Brain microvascular endothelial cell (primary cell): ENCODE results near the gene WASHC3.

ENCODE experiments used
- DNase-seq: peaks from one replicate; pipeline ENCODE4 v3.0.0-alpha.2; 2020
- H3K27ac ChIP-seq: fragments of 250-450 bp; sonication (Bioruptor Pico); 2 replicates; pipeline ENCODE4 v1.5.1; 2020; ENCODE audit warnings: mild to moderate bottlenecking, moderate library complexity
- H3K27me3 ChIP-seq: fragments of 250-450 bp; sonication (Bioruptor Pico); replicated peaks from 2 replicates; pipeline ENCODE4 v1.5.1; 2020; ENCODE audit warnings: mild to moderate bottlenecking
- H3K36me3 ChIP-seq: fragments of 250-450 bp; sonication (Bioruptor Pico); replicated peaks from 2 replicates; pipeline ENCODE4 v1.5.1; 2020; ENCODE audit warnings: mild to moderate bottlenecking
- H3K4me3 ChIP-seq: 2 replicates; pipeline ENCODE4 v1.5.1; 2011; ENCODE audit warnings: low read depth, mild to moderate bottlenecking, control low read depth, low read length, moderate library complexity
- in situ Hi-C: cut with HindIII; loops from 2 replicates; pipeline ENCODE4 v1.10.0; 2017; ENCODE audit warnings: low sequenced_read_pairs, low pct_ligation_motif_present
- TF ChIP-seq, protein P1 (sequence below): IDR thresholded peaks from 2 replicates; pipeline ENCODE4 v1.5.1; 2011; ENCODE audit warnings: low read depth, mild to moderate bottlenecking, moderate library complexity, low read length, control low read depth, inconsistent platforms; ENCODE audit errors: missing control alignments

The WASHC3 gene

GRCh38 chr12:102054345-102054744 lies 7.4 kb downstream of the WASHC3 start:
- in situ Hi-C loops = no loop called here
- Histone ChIP-seq H3K4me3 (no peak overlapping the region), H3K27ac (no peak overlapping the region), H3K36me3 (no peaks in the 10 kb centered on the region), H3K27me3 (no peaks in the 10 kb centered on the region)
- no peak for DNase-seq
- TF ChIP-seq, protein P1, sequence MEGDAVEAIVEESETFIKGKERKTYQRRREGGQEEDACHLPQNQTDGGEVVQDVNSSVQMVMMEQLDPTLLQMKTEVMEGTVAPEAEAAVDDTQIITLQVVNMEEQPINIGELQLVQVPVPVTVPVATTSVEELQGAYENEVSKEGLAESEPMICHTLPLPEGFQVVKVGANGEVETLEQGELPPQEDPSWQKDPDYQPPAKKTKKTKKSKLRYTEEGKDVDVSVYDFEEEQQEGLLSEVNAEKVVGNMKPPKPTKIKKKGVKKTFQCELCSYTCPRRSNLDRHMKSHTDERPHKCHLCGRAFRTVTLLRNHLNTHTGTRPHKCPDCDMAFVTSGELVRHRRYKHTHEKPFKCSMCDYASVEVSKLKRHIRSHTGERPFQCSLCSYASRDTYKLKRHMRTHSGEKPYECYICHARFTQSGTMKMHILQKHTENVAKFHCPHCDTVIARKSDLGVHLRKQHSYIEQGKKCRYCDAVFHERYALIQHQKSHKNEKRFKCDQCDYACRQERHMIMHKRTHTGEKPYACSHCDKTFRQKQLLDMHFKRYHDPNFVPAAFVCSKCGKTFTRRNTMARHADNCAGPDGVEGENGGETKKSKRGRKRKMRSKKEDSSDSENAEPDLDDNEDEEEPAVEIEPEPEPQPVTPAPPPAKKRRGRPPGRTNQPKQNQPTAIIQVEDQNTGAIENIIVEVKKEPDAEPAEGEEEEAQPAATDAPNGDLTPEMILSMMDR = no peak

GRCh38 chr12:102053062-102053349 lies 8.8 kb downstream of the WASHC3 start:
- in situ Hi-C loops = no loop called here
- H3K36me3 ChIP-seq = no peaks in the 10 kb centered on the region
- H3K27me3 ChIP-seq = no peaks in the 10 kb centered on the region
- no peak for DNase-seq
- TF ChIP-seq, protein P1 = no peak
- no peak overlapping the region for H3K27ac ChIP-seq
- no peak overlapping the region for H3K4me3 ChIP-seq

- no peak overlapping the region for H3K27ac ChIP-seq
- DNase-seq = no peak
- no peak overlapping the region for H3K4me3 ChIP-seq
- H3K36me3 ChIP-seq = no peaks in the 10 kb centered on the region
- in situ Hi-C loops = no loop called here
- no peaks in the 10 kb centered on the region for H3K27me3 ChIP-seq
- TF ChIP-seq, protein P1 = no peak
These were observed 9.4 kb downstream of the WASHC3 start for GRCh38 chr12:102052192-102053061.

- Histone ChIP-seq H3K27me3 (no peaks in the 10 kb centered on the region), H3K36me3 (no peaks in the 10 kb centered on the region), H3K27ac (no peak overlapping the region), H3K4me3 (no peak overlapping the region)
- DNase-seq = no peak
- TF ChIP-seq, protein P1 = no peak
- in situ Hi-C loops = no loop called here
These were observed 10.3 kb downstream of the WASHC3 start for GRCh38 chr12:102051431-102051965.

- no peak overlapping the region for H3K4me3 ChIP-seq
- H3K36me3 ChIP-seq = no peaks in the 10 kb centered on the region
- in situ Hi-C loops = no loop called here
- H3K27ac ChIP-seq = no peak overlapping the region
- TF ChIP-seq, protein P1 = no peak
- DNase-seq = no peak
- H3K27me3 ChIP-seq = no peaks in the 10 kb centered on the region
These were observed 10.9 kb downstream of the WASHC3 start for GRCh38 chr12:102050660-102051430.
